ENCODE measurements around the gene TPST2. TPM values are rescaled to one million over a fixed set of nuclear protein-coding genes. Genes with fewer than 3 reads are reported as not detected.

TPST2 gene
- total and polyA plus RNA-seq, 4 donors, result 10.5 to 21.3 (median 14.6) TPM

DNA sequence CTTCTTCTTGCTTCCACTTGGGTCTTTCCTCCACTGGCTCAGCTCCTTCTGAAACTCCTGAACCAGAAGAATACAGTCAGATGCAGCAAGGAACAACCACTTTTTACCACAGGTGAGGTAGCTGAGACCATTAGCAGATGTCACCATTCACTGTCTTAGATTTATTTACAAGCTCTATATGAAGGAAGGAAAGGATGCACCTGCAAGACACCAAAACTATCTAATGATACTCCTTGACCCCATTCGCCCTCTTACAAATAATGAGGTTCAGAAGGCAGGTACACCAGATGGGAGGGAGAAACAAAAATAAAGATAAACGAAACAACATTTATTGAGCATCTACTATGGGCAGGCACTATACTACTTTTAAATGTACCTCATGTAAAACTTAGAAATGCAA is 87.9 kb downstream of the TPST2 start:
- Histone ChIP-seq H3K27me3 (ENCODE audit: control insufficient read depth, insufficient read depth, low read length) (no peaks in the 10 kb centered on the region), H3K27ac (ENCODE audit: low read depth, low read length) (no peak overlapping the region), H3K4me3 (ENCODE audit: low read depth, low read length) (no peak overlapping the region), H3K36me3 (ENCODE audit: control insufficient read depth, insufficient read depth, low read length) (peaks cover 67% of the 10 kb centered on the region), H3K9me3 (ENCODE audit: control insufficient read depth, insufficient read depth, low read length) (no peaks in the 10 kb centered on the region), H3K4me1 (ENCODE audit: control insufficient read depth, insufficient read depth, low read length) (no peaks in the 10 kb centered on the region)
- DNase-seq (ENCODE audit: low read depth in 4 of 6, low spot score in 6 of 6), result no peak
- no CpG with 5 or more reads among the region's 2 CpGs for WGBS (ENCODE audit: insufficient coverage)

DNA sequence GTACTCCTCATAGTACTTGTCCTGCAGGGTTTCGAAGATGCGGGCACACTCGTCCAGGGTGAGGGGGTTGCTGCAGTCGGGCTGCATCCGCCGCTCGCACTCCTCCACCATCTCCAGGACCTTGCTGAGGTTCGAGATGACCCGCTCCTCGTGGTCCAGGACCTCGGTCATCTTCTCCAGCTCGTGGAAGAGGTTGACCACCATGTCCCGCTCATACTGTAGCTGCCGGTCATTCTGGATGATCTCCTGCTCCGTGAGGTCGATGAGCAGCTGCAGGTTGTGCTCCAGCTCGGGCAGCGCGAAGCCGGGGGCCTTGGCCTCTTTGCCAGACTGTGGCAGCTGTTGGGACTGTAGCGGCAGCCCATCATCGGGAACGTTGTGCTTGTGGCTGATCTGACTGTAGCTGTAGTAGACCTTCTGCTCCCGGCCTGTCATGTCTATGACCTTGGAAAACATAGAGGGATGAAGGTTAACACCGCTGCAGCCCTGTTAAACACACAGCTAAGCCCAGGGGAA is 90.7 kb downstream of the TPST2 start:
- DNase-seq (ENCODE audit: low read depth in 4 of 6, low spot score in 6 of 6), result no peak
- Histone ChIP-seq H3K4me3 (ENCODE audit: low read depth, low read length) (no peak overlapping the region), H3K36me3 (ENCODE audit: control insufficient read depth, insufficient read depth, low read length) (peaks cover 67% of the 10 kb centered on the region), H3K4me1 (ENCODE audit: control insufficient read depth, insufficient read depth, low read length) (no peaks in the 10 kb centered on the region), H3K27me3 (ENCODE audit: control insufficient read depth, insufficient read depth, low read length) (no peaks in the 10 kb centered on the region), H3K27ac (ENCODE audit: low read depth, low read length) (no peak overlapping the region), H3K9me3 (ENCODE audit: control insufficient read depth, insufficient read depth, low read length) (no peaks in the 10 kb centered on the region)
- WGBS (ENCODE audit: insufficient coverage), result 92% methylated on average over 24 of the region's 25 CpGs

DNA sequence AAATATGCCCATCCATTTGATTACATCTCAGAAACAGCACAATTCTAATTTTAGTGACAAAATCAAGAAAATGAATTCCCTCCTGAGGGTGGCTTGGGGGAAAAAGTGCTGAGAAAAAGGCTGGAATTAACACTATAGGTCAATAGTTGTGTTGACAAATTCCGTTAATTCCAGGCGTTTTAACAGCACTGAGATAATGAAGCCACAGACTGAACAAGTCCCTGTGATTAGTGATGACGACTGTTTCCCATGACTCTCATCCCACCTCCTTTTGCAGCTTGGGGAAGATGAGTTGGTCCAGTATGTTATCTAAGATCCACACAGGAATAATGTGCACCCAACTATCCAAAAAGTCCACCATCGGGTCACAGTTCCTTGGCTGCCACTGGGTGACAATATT is 93.5 kb downstream of the TPST2 start:
- H3K4me3 ChIP-seq (ENCODE audit: low read depth, low read length), result no peak overlapping the region
- H3K36me3 ChIP-seq (ENCODE audit: control insufficient read depth, insufficient read depth, low read length), result peaks cover 74% of the 10 kb centered on the region
- no peaks in the 10 kb centered on the region for H3K27me3 ChIP-seq (ENCODE audit: control insufficient read depth, insufficient read depth, low read length)
- no peaks in the 10 kb centered on the region for H3K4me1 ChIP-seq (ENCODE audit: control insufficient read depth, insufficient read depth, low read length)
- H3K9me3 ChIP-seq (ENCODE audit: control insufficient read depth, insufficient read depth, low read length), result no peaks in the 10 kb centered on the region
- no peak for DNase-seq (ENCODE audit: low read depth in 4 of 6, low spot score in 6 of 6)
- H3K27ac ChIP-seq (ENCODE audit: low read depth, low read length), result no peak overlapping the region
- 100% methylated on average over 1 of the region's 4 CpGs for WGBS (ENCODE audit: insufficient coverage)

DNA sequence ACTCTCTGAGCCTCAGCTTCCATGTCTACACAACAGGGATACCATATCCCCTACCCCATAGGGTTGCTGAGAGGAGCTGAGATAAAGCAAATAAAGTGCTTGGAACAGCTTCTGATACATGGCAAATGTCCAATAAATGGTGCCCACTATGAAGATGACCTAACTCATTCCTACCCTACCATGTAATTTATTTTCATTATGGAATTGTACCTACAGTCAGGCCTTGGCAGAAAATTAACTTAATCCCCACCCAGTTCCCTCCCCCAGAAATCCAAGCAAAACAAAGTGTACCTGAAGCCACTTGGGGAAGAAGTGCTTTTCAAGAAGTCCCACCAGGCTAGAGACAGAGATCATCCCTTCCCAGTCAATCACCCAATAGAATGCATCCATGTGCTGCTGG is 95.4 kb downstream of the TPST2 start:
- no peak overlapping the region for H3K27ac ChIP-seq (ENCODE audit: low read depth, low read length)
- H3K27me3 ChIP-seq (ENCODE audit: control insufficient read depth, insufficient read depth, low read length), result no peaks in the 10 kb centered on the region
- H3K4me1 ChIP-seq (ENCODE audit: control insufficient read depth, insufficient read depth, low read length), result no peaks in the 10 kb centered on the region
- no peak for DNase-seq (ENCODE audit: low read depth in 4 of 6, low spot score in 6 of 6)
- H3K9me3 ChIP-seq (ENCODE audit: control insufficient read depth, insufficient read depth, low read length), result no peaks in the 10 kb centered on the region
- H3K4me3 ChIP-seq (ENCODE audit: low read depth, low read length), result no peak overlapping the region
- peaks cover 69% of the 10 kb centered on the region for H3K36me3 ChIP-seq (ENCODE audit: control insufficient read depth, insufficient read depth, low read length)

DNA sequence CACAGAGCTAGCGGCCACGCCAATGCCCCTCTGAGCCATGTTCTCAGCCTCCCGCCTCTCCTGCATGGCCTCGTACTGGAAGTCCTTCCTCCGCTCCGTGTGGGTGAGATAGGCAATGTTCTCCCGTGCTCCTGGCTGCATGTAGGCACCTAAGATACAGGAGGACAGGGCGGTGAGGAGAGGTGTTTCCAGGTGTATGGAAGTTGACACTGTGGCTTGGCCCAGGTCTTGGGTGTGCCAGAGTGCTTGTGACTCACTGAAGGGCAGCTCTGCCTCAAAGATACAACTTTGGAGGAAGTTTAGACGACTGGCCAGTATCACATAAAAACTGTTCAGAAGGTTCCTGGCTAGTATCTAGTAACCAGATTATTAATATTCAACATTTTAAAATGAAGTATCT is 97.7 kb downstream of the TPST2 start:
- Histone ChIP-seq H3K9me3 (ENCODE audit: control insufficient read depth, insufficient read depth, low read length) (no peaks in the 10 kb centered on the region), H3K4me3 (ENCODE audit: low read depth, low read length) (no peak overlapping the region), H3K4me1 (ENCODE audit: control insufficient read depth, insufficient read depth, low read length) (no peaks in the 10 kb centered on the region), H3K36me3 (ENCODE audit: control insufficient read depth, insufficient read depth, low read length) (peaks cover 67% of the 10 kb centered on the region), H3K27me3 (ENCODE audit: control insufficient read depth, insufficient read depth, low read length) (no peaks in the 10 kb centered on the region), H3K27ac (ENCODE audit: low read depth, low read length) (no peak overlapping the region)
- WGBS (ENCODE audit: insufficient coverage), result 95% methylated on average over 8 of the region's 9 CpGs
- DNase-seq (ENCODE audit: low read depth in 4 of 6, low spot score in 6 of 6), result no peak

DNA sequence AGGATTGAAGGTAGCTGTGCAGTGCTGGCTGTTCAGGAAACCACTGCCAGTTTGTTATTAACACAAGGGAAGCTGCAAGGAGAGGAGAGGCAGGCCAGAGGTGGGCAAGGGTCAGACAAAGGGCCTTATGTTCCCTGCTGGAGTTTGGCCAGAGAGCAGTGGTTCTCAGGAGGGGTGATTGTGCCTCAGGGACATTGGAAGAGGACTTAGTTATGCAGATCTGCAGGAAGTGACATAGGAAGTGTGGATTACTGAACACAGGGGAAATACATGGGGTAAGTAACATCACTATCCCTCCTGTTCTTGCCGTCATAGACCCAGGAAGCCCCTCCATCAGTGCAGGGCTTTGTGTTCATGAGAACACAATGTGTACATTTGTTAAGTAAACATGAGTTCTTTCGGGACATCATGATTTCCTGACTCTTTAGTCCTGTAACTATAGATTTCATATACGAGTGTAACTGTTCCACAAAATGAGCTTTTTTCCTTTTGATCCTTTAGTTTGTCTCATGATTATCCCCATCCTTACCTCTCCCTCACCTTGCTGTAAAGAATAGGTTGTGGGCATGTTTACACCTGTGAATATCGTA is 100.4 kb downstream of the TPST2 start:
- no peak overlapping the region for H3K4me3 ChIP-seq (ENCODE audit: low read depth, low read length)
- no peaks in the 10 kb centered on the region for H3K9me3 ChIP-seq (ENCODE audit: control insufficient read depth, insufficient read depth, low read length)
- no peaks in the 10 kb centered on the region for H3K4me1 ChIP-seq (ENCODE audit: control insufficient read depth, insufficient read depth, low read length)
- no peaks in the 10 kb centered on the region for H3K27me3 ChIP-seq (ENCODE audit: control insufficient read depth, insufficient read depth, low read length)
- no CpG with 5 or more reads among the region's 4 CpGs for WGBS (ENCODE audit: insufficient coverage)
- peaks cover 47% of the 10 kb centered on the region for H3K36me3 ChIP-seq (ENCODE audit: control insufficient read depth, insufficient read depth, low read length)
- no peak overlapping the region for H3K27ac ChIP-seq (ENCODE audit: low read depth, low read length)
- DNase-seq (ENCODE audit: low read depth in 4 of 6, low spot score in 6 of 6), result no peak

DNA sequence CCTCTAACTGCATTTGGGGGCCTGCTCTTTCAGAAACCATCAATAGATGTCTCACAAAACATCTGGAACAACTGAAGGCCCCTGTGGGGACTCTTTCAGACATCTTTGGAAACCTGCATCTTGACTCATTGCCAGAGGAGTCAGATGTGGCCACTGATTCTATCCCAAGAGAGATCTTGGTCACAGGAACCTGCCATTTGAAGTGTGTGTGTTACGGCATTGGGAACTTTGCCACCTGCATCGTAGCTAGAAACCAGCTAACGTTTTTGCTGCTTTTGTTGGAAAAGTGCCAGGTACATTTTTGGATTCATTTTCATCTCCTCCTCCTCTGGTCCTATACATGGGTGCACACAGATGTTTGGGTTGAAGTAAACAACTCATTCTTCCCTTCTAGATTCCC is 101.9 kb downstream of the TPST2 start:
- DNase-seq (ENCODE audit: low read depth in 4 of 6, low spot score in 6 of 6), result no peak
- no peaks in the 10 kb centered on the region for H3K4me1 ChIP-seq (ENCODE audit: control insufficient read depth, insufficient read depth, low read length)
- H3K4me3 ChIP-seq (ENCODE audit: low read depth, low read length), result no peak overlapping the region
- H3K36me3 ChIP-seq (ENCODE audit: control insufficient read depth, insufficient read depth, low read length), result peaks cover 37% of the 10 kb centered on the region
- no peak overlapping the region for H3K27ac ChIP-seq (ENCODE audit: low read depth, low read length)
- H3K27me3 ChIP-seq (ENCODE audit: control insufficient read depth, insufficient read depth, low read length), result no peaks in the 10 kb centered on the region
- H3K9me3 ChIP-seq (ENCODE audit: control insufficient read depth, insufficient read depth, low read length), result no peaks in the 10 kb centered on the region
- 33% methylated on average over 2 of the region's 3 CpGs for WGBS (ENCODE audit: insufficient coverage)

DNA sequence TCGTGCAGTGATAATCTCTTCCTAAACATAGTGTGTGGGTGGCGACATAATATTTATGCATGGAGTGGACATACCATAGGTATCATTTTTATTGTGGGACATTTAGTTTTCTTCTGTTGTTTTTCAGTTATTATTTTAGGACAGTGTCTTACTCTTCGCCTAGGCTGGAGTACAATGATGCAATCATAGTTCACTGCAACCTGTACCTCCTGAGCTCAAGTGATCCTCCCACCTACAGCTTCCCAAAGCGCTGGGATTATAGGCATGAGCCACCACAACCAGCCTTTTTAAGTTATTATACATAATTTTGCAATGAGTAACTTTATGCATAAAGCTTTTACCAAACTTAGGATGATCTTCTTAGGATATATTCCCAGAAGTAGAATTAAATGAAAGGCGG is 103.5 kb downstream of the TPST2 start:
- no CpG with 5 or more reads among the region's 5 CpGs for WGBS (ENCODE audit: insufficient coverage)
- H3K36me3 ChIP-seq (ENCODE audit: control insufficient read depth, insufficient read depth, low read length), result peaks cover 25% of the 10 kb centered on the region
- no peaks in the 10 kb centered on the region for H3K9me3 ChIP-seq (ENCODE audit: control insufficient read depth, insufficient read depth, low read length)
- no peak for DNase-seq (ENCODE audit: low read depth in 4 of 6, low spot score in 6 of 6)
- peaks cover 3% of the 10 kb centered on the region for H3K4me1 ChIP-seq (ENCODE audit: control insufficient read depth, insufficient read depth, low read length)
- H3K4me3 ChIP-seq (ENCODE audit: low read depth, low read length), result no peak overlapping the region
- H3K27me3 ChIP-seq (ENCODE audit: control insufficient read depth, insufficient read depth, low read length), result no peaks in the 10 kb centered on the region
- H3K27ac ChIP-seq (ENCODE audit: low read depth, low read length), result no peak overlapping the region

DNA sequence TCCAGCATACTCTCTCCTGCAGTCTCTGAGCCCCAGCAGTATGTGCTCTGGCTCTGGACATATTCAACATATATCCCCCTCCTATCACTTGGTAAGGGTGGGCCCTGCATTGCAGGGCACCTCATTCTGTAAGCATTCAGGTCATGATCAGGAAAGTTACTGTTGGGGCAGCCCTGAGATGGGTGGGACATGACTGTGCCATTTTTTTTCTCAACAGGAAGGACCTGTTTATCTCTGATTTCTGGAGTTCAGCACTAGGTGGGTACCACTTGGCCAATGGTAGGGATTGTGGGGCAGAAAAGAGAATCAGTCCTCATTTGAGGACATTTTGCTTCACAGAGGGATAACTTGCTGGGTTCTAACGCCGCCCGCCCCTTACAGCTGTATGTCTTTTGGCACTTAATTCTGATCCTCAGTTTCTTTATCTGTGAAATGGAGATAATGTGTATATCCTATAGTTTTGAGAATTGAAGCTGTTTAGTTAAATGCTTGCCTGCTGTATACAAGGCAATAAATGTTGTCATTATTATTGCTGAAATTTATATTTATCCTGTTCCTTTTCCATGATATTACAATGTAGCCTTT is 104.0 kb downstream of the TPST2 start:
- H3K36me3 ChIP-seq (ENCODE audit: control insufficient read depth, insufficient read depth, low read length), result peaks cover 24% of the 10 kb centered on the region
- WGBS (ENCODE audit: insufficient coverage), result no CpG with 5 or more reads among the region's 3 CpGs
- H3K4me1 ChIP-seq (ENCODE audit: control insufficient read depth, insufficient read depth, low read length), result peaks cover 5% of the 10 kb centered on the region
- H3K4me3 ChIP-seq (ENCODE audit: low read depth, low read length), result no peak overlapping the region
- DNase-seq (ENCODE audit: low read depth in 4 of 6, low spot score in 6 of 6), result no peak
- H3K27ac ChIP-seq (ENCODE audit: low read depth, low read length), result no peak overlapping the region
- H3K27me3 ChIP-seq (ENCODE audit: control insufficient read depth, insufficient read depth, low read length), result no peaks in the 10 kb centered on the region
- no peaks in the 10 kb centered on the region for H3K9me3 ChIP-seq (ENCODE audit: control insufficient read depth, insufficient read depth, low read length)

DNA sequence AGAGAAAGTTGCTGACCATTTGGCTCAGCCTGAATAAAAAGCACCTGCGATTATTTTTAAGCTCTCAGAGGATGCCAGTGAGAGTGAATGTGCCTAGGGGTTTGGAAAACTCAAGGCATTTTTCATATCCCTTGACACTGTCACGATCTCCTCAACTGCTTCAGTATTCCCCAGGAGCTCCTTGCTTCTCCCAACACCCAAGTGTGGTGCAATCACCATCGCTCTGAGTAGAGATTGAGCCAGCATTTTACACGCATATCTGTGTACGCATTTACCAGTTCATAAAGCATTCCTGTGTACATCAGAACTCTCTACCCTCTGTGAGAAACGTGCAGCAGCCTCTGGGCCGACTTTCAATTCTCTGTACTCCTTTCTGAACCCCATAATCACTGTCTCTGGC is 104.9 kb downstream of the TPST2 start:
- Histone ChIP-seq H3K27me3 (ENCODE audit: control insufficient read depth, insufficient read depth, low read length) (no peaks in the 10 kb centered on the region), H3K4me3 (ENCODE audit: low read depth, low read length) (no peak overlapping the region), H3K9me3 (ENCODE audit: control insufficient read depth, insufficient read depth, low read length) (no peaks in the 10 kb centered on the region), H3K27ac (ENCODE audit: low read depth, low read length) (no peak overlapping the region), H3K4me1 (ENCODE audit: control insufficient read depth, insufficient read depth, low read length) (peaks cover 14% of the 10 kb centered on the region), H3K36me3 (ENCODE audit: control insufficient read depth, insufficient read depth, low read length) (peaks cover 27% of the 10 kb centered on the region)
- DNase-seq (ENCODE audit: low read depth in 4 of 6, low spot score in 6 of 6), result no peak
- WGBS (ENCODE audit: insufficient coverage), result 78% methylated on average over 7 of the region's 7 CpGs
